GM21576 (cell line): ENCODE data around the gene NAP1L1.
A peak's percentile ranks its signal among the peaks of the same experiment; 100 is the strongest.

Source experiments
- ATAC-seq: cut with Tn5 transposase; IDR thresholded peaks from one replicate; pipeline ENCODE4 v1.9.1; 2021; ENCODE audit warnings: mild to moderate bottlenecking, moderate library complexity; ENCODE audit not compliant: unreplicated experiment

NAP1L1 gene

GRCh38 chr12:76041406-76041805 lies 43.1 kb downstream of the NAP1L1 start:
- ATAC-seq: no peak

DNA sequence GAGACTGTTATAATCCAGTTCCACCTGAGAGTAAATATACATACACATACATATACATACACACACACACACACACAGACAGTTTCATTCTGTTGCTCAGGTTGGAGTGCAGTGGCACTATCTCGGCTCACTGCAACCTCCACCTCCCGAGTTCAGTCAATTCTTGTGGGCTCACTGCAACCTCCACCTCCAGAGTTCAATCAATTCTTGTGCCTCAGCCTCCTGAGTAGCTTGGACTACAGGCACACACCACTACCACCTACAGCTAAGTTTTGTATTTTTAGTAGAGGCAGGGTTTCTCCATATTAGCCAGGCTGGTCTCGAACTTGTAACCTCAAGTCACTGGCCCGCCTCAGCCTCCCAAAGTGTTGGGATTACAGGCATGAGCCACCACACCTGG lies 44.0 kb downstream of the NAP1L1 start:
- no peak for ATAC-seq

DNA sequence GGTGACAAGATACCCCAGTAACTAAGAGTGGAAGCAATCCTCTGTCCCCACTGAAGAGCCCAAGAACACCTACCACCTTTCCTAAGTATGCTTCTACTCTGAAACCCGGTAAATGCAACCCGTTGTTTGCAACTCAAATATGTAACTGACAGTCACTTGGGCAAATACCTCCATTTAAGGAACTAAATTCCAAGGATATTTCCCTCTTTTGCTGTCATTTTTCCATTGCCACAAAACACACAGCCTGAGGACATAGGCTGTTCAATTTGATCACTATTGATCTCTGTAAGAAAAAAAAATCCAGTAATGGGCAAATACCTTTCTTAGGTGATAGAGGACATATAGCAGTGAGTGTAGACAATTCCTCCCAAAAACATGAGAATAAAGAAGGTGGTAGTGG lies 46.3 kb downstream of the NAP1L1 start:
- ATAC-seq: no peak

DNA sequence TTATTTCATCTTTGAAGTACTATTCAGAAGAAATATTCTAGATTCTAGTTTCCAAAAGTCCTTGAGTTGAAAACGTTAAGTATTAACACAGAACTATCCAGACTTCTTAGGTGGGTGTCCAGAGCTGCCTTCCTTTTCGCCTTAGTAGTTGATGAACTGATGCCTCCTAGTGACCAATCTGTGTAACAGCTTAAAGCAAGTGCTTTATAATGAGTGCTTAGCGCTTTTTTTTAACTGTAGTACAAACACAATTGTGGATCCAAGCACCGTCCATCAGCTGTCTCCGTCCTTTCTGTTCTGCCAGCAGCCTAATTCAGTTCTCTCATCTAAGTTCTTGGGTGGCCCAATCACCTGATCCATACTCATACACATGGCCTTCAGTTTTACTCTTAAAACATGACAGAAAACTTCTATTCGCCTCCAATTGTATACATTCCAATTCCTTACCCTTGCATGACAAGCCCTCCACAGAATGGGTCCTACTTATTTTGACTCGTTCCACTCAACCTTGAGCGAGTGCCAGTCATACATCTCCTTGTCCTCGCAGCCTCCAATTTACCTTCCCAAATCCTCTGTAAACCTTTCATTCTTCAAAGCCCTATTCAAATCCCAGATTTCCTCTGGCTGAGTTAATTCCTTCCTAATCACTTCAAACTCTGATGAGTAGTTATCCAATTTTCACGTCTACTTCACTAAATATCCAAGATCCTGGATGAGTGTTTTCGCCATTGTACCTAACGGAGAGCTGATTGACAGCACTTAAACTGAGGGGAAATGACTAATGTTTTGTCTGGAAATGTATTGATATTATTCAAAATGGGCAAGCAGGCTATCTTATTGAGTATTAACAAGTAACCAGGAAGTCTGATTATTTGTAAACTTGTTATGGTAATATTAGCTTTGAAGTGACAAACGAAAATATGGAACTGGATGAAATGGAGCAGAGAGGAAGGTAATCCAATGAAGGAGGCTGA lies 47.1 kb downstream of the NAP1L1 start:
- ATAC-seq: peak; percentile 63

DNA sequence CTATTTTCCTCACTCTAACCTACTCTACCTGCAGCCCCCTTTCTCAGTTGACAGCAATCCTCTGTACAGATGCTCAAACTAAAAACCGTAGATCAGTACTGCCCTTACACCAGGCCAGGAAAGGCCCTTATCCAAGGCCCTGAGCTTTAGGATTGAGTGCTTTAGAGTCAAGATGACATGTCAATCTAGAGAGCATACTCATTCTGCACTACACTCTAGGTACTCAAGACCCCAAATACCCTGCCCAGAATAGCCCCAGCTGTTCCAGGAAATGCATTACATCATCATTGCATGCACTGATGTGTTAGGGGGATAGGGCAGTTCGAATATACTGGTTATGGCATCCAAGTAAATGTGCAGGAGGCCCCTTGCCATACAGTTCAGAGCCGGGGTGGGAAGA lies 49.4 kb downstream of the NAP1L1 start:
- ATAC-seq: no peak

DNA sequence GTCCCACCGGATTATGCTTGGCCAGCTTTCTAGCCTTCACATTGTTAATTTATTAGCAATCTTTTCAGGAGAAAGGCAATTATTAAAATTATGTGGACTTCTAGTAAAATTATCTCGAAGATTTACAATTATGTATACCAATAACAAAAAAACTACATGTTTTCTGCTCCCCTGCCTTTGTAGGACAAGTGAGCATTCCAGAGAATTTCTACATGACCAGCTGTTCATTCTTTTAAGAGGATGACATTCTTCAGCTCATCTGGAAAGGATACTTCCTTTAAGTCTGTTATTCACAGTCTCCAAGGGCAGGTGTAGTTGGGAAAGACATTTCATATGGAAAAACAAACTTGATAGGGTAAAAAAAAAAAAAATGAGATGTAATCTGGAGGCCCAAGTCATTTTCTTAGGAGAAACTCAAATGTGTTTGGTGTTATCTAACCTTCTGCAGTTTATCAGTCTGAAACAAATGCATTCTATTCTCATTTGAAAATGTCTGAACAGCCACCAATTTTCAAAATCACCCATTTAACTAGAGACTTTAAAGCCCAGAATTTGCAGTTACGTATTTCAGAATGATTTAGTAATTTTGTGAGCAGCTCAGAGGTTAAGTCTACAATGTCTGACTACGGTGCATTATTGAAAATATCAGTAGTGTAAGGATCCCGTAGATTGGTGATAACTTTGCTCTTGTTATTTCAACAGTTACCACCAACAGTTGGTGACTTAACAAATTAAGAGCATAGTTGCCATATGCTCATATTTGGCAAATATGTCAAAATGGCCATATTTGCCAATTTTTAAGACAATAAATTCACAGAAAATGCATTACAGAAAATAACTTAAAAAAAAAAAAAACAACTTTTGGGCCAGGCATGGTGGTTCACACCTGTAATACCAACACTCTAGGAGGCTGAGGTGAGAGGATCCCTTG lies 51.1 kb downstream of the NAP1L1 start:
- no peak for ATAC-seq

- ATAC-seq: peak; percentile 23
Observed at GRCh38 chr12:76032043-76032981, 52.2 kb downstream of the NAP1L1 start.

GRCh38 chr12:76031414-76032042 lies 53.0 kb downstream of the NAP1L1 start, which contains the start of gene PHLDA1:
Gene PHLDA1 (minus strand): TSS chr12:76031776.
- peak; percentile 83 for ATAC-seq

GRCh38 chr12:76031081-76031413 lies 53.4 kb downstream of the NAP1L1 start:
- peak; percentile 2 for ATAC-seq

DNA sequence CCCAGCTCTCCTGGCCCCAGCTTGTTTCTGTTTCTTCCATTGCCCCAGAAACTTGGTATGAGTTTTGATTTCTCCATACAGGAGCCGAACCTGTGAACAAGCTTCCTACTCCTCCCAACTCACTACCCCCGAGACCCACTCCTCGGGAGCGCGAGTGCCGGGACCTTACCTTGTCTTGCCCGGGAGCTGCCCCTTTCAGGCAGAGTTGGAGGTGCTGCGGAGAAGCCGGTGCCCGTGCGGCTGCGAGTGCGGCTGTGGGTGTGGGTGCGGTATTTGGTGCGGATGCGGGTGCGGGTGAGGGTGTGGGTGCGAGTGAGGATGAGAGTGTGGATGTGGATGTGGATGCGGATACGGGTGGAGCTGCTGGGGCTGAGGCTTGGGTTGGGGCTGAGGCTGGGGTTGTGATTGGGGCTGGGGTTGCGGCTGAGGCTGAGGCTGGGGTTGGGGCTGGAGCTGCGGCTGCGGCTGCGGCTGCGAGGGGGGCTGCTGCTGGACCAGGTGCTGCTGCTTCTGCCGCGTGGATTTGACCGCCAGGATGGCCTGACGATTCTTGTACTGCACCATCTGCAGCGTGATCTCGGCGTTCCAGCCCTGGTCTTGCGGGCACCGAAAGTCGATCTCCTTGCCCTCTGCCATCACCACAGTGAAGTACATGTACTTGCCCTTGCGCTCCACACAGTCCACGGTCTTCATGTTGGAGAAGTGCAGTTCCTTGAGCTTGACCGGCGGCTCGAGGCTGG lies 54.0 kb downstream of the NAP1L1 start:
- no peak for ATAC-seq

DNA sequence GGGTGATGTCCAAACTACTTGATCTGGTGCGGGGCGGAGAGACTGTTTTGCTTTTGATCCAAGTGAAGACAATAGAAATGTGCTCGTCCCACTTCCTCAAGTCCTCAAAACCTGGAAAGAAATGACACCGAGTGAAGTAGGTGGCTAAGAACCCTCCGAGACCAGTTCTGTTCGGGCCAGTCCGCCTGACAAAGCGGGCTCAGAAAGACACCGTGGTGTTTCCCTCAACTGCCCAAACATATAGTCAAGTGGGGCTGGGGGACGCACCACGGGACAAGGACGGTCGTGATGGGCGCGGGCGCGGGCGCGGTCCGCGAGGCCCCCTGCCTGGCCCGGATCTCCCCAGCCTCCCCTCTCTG lies 54.5 kb downstream of the NAP1L1 start:
- no peak for ATAC-seq

DNA sequence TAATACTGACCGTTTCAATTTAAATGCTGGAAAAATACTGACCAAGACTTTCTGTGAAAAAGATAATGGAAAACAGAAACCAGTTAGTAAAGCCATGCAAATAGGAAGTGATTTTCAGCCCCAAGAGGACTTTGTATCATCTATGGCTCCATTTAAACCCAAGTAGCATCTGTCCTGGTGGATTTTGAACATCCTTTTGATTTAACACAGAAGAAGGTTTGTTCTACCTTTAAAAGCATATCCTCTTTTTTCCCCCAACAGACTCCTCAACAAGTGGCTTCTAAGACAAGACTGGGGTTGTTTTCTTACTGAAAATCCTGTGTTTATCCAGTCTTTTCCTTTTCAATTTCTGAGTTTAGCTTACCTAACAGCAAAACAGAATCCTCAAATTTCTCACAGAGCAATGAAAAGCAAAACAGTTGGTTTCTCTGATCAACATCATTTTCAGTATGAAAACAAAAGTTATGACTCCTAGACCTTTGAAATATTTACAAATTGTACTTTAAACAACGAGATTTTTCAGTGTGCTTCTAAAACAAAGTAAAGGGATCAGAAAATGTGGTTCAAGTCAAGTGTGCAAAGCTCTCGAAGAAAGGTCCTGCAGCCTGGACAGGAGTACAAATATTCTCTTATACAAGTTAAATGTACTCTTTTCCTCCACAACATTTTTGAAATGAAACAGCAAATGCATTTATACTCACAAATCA lies 55.8 kb downstream of the NAP1L1 start:
- no peak for ATAC-seq

GRCh38 chr12:76026643-76027063 lies 57.8 kb downstream of the NAP1L1 start:
- no peak for ATAC-seq

GRCh38 chr12:76025601-76026575 lies 58.6 kb downstream of the NAP1L1 start:
- ATAC-seq: no peak

DNA sequence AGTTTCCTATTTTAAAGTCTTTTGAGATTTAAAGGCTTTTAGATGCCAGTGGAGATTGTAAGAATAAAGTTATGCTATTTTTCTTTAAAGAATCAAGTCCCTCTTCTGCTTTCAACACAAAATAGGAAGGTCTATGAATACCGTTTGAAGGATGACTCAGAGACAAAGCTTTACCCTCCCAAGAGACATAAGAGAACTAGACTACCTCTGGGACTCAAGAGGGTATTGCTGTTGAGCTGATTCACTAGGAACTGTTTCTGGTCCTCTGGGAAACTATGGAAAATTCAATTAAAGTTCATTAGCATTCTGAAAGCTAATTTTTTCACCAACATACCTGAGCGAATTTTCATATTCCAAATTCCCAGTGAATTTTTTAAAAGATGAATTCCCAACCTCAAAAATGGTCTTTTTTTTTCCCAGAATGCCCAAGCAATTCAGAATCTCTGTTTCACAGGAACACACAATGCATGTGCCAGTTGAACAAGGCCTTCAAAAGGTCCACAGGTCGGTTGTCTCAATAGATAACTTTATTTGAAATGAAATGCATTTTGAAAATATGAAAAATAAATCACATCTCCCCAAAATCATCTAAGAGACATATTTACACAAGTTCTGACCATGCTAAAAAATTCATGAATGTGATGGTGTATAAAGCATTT lies 59.4 kb downstream of the NAP1L1 start:
- no peak for ATAC-seq

GRCh38 chr12:76024102-76024781 lies 60.2 kb downstream of the NAP1L1 start:
- no peak for ATAC-seq
